Fibroblast of the conjunctiva (primary cell): ENCODE measurements around the gene RNF4.

Experiments used
- DNase-seq: peaks from one replicate; pipeline ENCODE4 v3.0.0-alpha.2; 2010; ENCODE audit warnings: low read depth

RNF4 gene

GRCh38 chr4:2468456-2469191, at the start of gene RNF4:
RNF4 (plus strand) TSS chr4:2469106; CDS start chr4:2490494, 21,388 bp downstream.
- DNase-seq, result peak; percentile 89

- no peak for DNase-seq
Observed at GRCh38 chr4:2419814-2420213, 49.1 kb upstream of the RNF4 start.

- no peak for DNase-seq
Observed at GRCh38 chr4:2421928-2422327, 47.0 kb upstream of the RNF4 start.

- no peak for DNase-seq
Observed at GRCh38 chr4:2423066-2423465, 45.8 kb upstream of the RNF4 start.

GRCh38 chr4:2423695-2424094, 45.2 kb upstream of the RNF4 start:
- no peak for DNase-seq

- no peak for DNase-seq
Observed at GRCh38 chr4:2424581-2424980, 44.3 kb upstream of the RNF4 start.

GRCh38 chr4:2425386-2426068, 43.4 kb upstream of the RNF4 start:
- no peak for DNase-seq

GRCh38 chr4:2426069-2426397, 42.9 kb upstream of the RNF4 start:
- DNase-seq, result no peak

GRCh38 chr4:2426711-2427275, 42.1 kb upstream of the RNF4 start:
- no peak for DNase-seq

GRCh38 chr4:2427383-2428334, 41.2 kb upstream of the RNF4 start:
- no peak for DNase-seq

GRCh38 chr4:2428496-2429213, 40.3 kb upstream of the RNF4 start:
- DNase-seq, result no peak

GRCh38 chr4:2429945-2430757, 38.8 kb upstream of the RNF4 start:
- DNase-seq, result peak; percentile 16

- no peak for DNase-seq
Observed at GRCh38 chr4:2432004-2432403, 36.9 kb upstream of the RNF4 start.

- no peak for DNase-seq
Observed at GRCh38 chr4:2432991-2433530, 35.8 kb upstream of the RNF4 start.

- DNase-seq, result no peak
Observed at GRCh38 chr4:2433609-2434350, 35.1 kb upstream of the RNF4 start.

- no peak for DNase-seq
Observed at GRCh38 chr4:2434420-2434819, 34.5 kb upstream of the RNF4 start.

- DNase-seq, result no peak
Observed at GRCh38 chr4:2436301-2436700, 32.6 kb upstream of the RNF4 start.

- DNase-seq, result no peak
Observed at GRCh38 chr4:2436761-2437474, 32.0 kb upstream of the RNF4 start.
